ENCODE results near the gene GIPC1.

The GIPC1 gene

GRCh38 chr19:14475251-14476073, 20.5 kb downstream of the GIPC1 start, which contains the start of gene PTGER1:
PTGER1 (minus strand) TSS chr19:14475354; CDS start chr19:14474320, 1,034 bp downstream.
- Histone ChIP-seq H3K4me3 (ENCODE audit: extremely low read depth, insufficient read depth, low read length, poor library complexity, severe bottlenecking) (no peak within 1 kb of the TSS), H3K9me3 (ENCODE audit: control insufficient read depth, low read length) (no peaks in the 10 kb centered on the region), H3K36me3 (ENCODE audit: control insufficient read depth, insufficient read depth, low read length) (peaks cover 27% of the 10 kb centered on the region), H3K27ac (ENCODE audit: low read depth, low read length, severe bottlenecking) (peak within 1 kb of the TSS; percentile 29), H3K4me1 (ENCODE audit: control insufficient read depth, insufficient read depth, low read length, poor library complexity, severe bottlenecking) (peaks cover 25% of the 10 kb centered on the region)
- 47% methylated on average over 19 to 24 of the region's 33 CpGs for WGBS, 2 experiments (ENCODE audit: insufficient coverage in 2 of 2)

GRCh38 chr19:14474827-14475226, 21.1 kb downstream of the GIPC1 start:
- WGBS, 2 experiments (ENCODE audit: insufficient coverage in 2 of 2): 84 to 87% methylated on average over 6 to 8 of the region's 12 CpGs
- Histone ChIP-seq H3K27ac (ENCODE audit: low read depth, low read length, severe bottlenecking) (no peak overlapping the region), H3K9me3 (ENCODE audit: control insufficient read depth, low read length) (no peaks in the 10 kb centered on the region), H3K36me3 (ENCODE audit: control insufficient read depth, insufficient read depth, low read length) (peaks cover 27% of the 10 kb centered on the region), H3K4me1 (ENCODE audit: control insufficient read depth, insufficient read depth, low read length, poor library complexity, severe bottlenecking) (peaks cover 24% of the 10 kb centered on the region), H3K4me3 (ENCODE audit: extremely low read depth, insufficient read depth, low read length, poor library complexity, severe bottlenecking) (no peak overlapping the region)

DNA sequence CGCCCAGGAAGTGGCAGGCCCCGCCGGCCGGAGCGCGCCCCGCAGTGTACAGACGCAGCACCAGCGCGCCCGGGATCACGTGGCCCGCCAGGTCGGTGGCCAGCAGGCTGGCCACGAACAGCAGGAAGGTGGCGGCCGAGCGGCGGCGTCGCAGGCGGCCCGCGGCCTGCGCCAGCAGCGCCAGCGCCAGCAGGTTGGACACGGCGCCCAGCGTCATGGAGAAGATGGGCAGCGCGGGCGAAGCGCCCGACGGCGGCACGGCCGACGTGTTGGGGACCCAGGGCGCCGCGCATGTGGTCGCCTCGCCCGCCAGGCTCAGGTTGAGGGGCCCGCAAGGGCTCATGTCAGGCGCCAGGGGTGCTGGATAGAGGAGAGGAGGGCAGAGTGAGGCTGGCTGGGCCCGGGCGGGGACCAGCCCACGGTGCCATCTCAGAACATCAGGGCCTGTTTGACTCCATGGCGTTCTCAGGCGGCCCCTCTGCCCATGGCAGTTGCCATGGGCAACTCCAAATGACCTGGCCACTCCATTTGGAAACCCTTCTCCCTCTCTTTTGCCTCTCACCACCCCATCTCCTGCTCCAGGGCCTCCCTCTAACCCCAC, 21.8 kb downstream of the GIPC1 start:
- Histone ChIP-seq H3K9me3 (ENCODE audit: control insufficient read depth, low read length) (no peaks in the 10 kb centered on the region), H3K4me1 (ENCODE audit: control insufficient read depth, insufficient read depth, low read length, poor library complexity, severe bottlenecking) (peaks cover 24% of the 10 kb centered on the region), H3K36me3 (ENCODE audit: control insufficient read depth, insufficient read depth, low read length) (peaks cover 28% of the 10 kb centered on the region), H3K4me3 (ENCODE audit: extremely low read depth, insufficient read depth, low read length, poor library complexity, severe bottlenecking) (no peak overlapping the region), H3K27ac (ENCODE audit: low read depth, low read length, severe bottlenecking) (no peak overlapping the region)
- 96 to 97% methylated on average over 53 of the region's 53 CpGs for WGBS, 2 experiments (ENCODE audit: insufficient coverage in 2 of 2)

- H3K27ac ChIP-seq (ENCODE audit: low read depth, low read length, severe bottlenecking): no peak overlapping the region
- no peak overlapping the region for H3K4me3 ChIP-seq (ENCODE audit: extremely low read depth, insufficient read depth, low read length, poor library complexity, severe bottlenecking)
- peaks cover 24% of the 10 kb centered on the region for H3K4me1 ChIP-seq (ENCODE audit: control insufficient read depth, insufficient read depth, low read length, poor library complexity, severe bottlenecking)
- 93 to 96% methylated on average over 95 to 96 of the region's 97 CpGs for WGBS, 2 experiments (ENCODE audit: insufficient coverage in 2 of 2)
- H3K36me3 ChIP-seq (ENCODE audit: control insufficient read depth, insufficient read depth, low read length): peaks cover 27% of the 10 kb centered on the region
- H3K9me3 ChIP-seq (ENCODE audit: control insufficient read depth, low read length): no peaks in the 10 kb centered on the region
Observed at GRCh38 chr19:14473073-14473977, 22.6 kb downstream of the GIPC1 start.

DNA sequence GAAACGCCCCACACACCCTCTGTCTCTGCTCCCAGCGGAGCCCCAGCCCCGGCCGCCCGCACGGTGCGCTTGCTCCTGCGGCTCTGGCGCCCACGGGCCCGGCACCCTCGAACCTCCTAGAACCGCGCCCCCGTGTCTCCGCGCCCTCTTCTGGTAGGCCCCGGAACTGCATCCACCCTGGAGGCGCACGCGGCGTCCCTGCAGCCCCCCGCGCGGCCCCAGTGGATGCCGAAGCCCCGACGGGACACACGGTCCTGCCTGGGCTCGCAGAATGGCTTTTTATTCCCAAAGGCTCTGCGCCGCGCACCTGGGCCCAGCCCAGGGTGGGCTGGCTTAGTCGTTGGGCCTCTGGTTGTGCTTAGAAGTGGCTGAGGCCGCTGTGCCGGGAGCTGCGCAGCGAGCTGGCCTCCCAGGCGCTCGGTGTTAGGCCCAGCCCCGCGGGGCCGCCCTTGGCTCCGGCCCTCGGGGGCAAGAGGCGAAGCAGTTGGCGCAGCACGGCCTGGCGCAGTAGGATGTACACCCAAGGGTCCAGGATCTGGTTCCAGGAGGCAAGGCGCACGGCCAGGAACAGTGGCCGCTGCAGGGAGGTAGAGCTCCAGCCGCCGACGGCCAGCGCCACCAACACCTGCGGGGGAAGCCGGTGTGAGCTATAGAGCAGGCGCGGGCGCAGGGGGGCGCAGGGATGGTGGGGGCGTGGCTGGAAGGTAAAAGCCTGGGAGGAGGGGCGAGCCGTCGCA, 23.6 kb downstream of the GIPC1 start:
- H3K4me3 ChIP-seq (ENCODE audit: extremely low read depth, insufficient read depth, low read length, poor library complexity, severe bottlenecking): peak overlapping the region; percentile 14
- 19 to 21% methylated on average over 55 to 65 of the region's 66 CpGs for WGBS, 2 experiments (ENCODE audit: insufficient coverage in 2 of 2)

DNA sequence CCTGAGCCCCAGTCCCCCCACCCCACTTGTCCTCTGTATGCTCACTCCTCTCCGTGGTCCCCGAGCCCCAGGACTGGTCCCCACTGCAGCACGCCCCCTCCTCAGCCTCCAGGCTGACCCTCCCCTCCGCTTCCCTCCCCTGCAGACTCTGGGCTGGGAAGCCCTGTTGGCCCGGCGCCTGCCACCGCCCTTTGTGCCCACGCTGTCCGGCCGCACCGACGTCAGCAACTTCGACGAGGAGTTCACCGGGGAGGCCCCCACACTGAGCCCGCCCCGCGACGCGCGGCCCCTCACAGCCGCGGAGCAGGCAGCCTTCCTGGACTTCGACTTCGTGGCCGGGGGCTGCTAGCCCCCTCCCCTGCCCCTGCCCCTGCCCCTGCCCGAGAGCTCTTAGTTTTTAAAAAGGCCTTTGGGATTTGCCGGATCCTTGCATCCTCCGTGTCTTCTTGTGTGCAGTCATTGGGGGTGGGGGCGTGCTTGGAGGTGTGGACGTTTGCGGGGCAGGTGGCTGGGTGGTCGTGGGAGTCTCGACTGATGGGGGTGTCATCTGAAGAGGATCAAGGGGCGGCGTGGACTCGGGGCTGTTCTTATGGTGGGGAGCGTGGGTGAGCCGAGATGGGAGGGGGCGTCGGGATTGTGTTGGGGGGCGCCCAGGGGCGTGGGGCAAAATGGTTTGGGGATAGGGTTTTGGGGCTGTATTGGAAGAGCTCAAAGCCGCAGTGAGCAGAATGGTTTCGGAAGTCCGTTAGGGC, 24.3 kb downstream of the GIPC1 start:
- 87 to 91% methylated on average over 22 to 29 of the region's 46 CpGs for WGBS, 2 experiments (ENCODE audit: insufficient coverage in 2 of 2)
- H3K36me3 ChIP-seq (ENCODE audit: control insufficient read depth, insufficient read depth, low read length): peaks cover 26% of the 10 kb centered on the region
- H3K27ac ChIP-seq (ENCODE audit: low read depth, low read length, severe bottlenecking): no peak overlapping the region
- peaks cover 18% of the 10 kb centered on the region for H3K4me1 ChIP-seq (ENCODE audit: control insufficient read depth, insufficient read depth, low read length, poor library complexity, severe bottlenecking)
- no peak overlapping the region for H3K4me3 ChIP-seq (ENCODE audit: extremely low read depth, insufficient read depth, low read length, poor library complexity, severe bottlenecking)
- H3K9me3 ChIP-seq (ENCODE audit: control insufficient read depth, low read length): no peaks in the 10 kb centered on the region

More for the DNA sequence above, 23.6 kb downstream of the GIPC1 start:
- H3K27ac ChIP-seq (ENCODE audit: low read depth, low read length, severe bottlenecking): no peak overlapping the region
- H3K36me3 ChIP-seq (ENCODE audit: control insufficient read depth, insufficient read depth, low read length): peaks cover 27% of the 10 kb centered on the region
- no peaks in the 10 kb centered on the region for H3K9me3 ChIP-seq (ENCODE audit: control insufficient read depth, low read length)
- peaks cover 24% of the 10 kb centered on the region for H3K4me1 ChIP-seq (ENCODE audit: control insufficient read depth, insufficient read depth, low read length, poor library complexity, severe bottlenecking)

DNA sequence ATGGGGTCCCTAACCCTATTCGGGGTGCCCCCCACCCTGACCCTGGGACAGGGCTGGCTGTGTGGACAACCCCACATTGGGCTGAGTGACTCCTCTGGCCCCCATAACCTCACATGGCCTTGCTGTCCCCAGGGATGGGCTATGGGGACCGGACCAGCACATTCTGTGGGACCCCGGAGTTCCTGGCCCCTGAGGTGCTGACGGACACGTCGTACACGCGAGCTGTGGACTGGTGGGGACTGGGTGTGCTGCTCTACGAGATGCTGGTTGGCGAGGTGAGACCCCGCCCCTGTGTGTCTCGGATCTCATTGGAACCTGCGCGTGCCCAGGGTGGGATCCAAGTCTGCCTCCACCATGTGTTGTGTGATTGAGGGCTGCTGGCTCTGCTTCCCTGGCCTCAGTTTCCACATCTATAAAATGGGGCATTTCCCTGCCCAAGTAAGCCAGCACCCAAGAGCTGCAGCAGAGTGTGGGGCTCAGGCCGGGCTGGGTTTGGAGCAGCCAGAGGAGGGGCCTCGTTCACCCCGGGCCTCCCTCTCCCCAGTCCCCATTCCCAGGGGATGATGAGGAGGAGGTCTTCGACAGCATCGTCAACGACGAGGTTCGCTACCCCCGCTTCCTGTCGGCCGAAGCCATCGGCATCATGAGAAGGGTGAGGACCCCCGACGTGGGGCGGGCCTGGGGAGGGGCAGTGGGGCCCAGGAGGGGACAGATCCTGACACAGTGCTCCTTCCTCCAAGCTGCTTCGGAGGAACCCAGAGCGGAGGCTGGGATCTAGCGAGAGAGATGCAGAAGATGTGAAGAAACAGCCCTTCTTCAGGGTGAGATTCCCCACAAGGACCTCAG, 25.7 kb downstream of the GIPC1 start:
- no peaks in the 10 kb centered on the region for H3K9me3 ChIP-seq (ENCODE audit: control insufficient read depth, low read length)
- no peak overlapping the region for H3K27ac ChIP-seq (ENCODE audit: low read depth, low read length, severe bottlenecking)
- H3K4me3 ChIP-seq (ENCODE audit: extremely low read depth, insufficient read depth, low read length, poor library complexity, severe bottlenecking): no peak overlapping the region
- peaks cover 6% of the 10 kb centered on the region for H3K4me1 ChIP-seq (ENCODE audit: control insufficient read depth, insufficient read depth, low read length, poor library complexity, severe bottlenecking)
- 93 to 95% methylated on average over 16 to 28 of the region's 32 CpGs for WGBS, 2 experiments (ENCODE audit: insufficient coverage in 2 of 2)
- H3K36me3 ChIP-seq (ENCODE audit: control insufficient read depth, insufficient read depth, low read length): peaks cover 38% of the 10 kb centered on the region

DNA sequence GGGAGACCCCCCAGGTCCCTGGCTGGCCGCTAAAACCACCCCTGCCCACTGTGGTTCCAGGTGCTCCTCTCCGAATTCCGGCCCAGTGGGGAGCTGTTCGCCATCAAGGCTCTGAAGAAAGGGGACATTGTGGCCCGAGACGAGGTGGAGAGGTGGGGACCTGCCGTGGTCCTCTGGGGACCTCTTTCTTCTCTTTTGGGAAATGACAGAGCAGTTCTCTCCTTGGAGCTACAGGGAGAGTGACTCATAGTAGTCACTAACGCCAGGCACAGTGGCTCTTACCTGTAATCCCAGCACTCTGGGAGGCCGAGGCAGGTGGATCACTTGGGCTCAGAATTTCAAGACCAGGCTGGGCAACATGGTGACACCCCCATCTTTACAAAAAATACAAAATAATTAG, 28.1 kb downstream of the GIPC1 start:
- 86 to 92% methylated on average over 8 of the region's 9 CpGs for WGBS, 2 experiments (ENCODE audit: insufficient coverage in 2 of 2)
- Histone ChIP-seq H3K4me1 (ENCODE audit: control insufficient read depth, insufficient read depth, low read length, poor library complexity, severe bottlenecking) (no peaks in the 10 kb centered on the region), H3K4me3 (ENCODE audit: extremely low read depth, insufficient read depth, low read length, poor library complexity, severe bottlenecking) (no peak overlapping the region), H3K9me3 (ENCODE audit: control insufficient read depth, low read length) (no peaks in the 10 kb centered on the region), H3K27ac (ENCODE audit: low read depth, low read length, severe bottlenecking) (no peak overlapping the region), H3K36me3 (ENCODE audit: control insufficient read depth, insufficient read depth, low read length) (peaks cover 42% of the 10 kb centered on the region)

DNA sequence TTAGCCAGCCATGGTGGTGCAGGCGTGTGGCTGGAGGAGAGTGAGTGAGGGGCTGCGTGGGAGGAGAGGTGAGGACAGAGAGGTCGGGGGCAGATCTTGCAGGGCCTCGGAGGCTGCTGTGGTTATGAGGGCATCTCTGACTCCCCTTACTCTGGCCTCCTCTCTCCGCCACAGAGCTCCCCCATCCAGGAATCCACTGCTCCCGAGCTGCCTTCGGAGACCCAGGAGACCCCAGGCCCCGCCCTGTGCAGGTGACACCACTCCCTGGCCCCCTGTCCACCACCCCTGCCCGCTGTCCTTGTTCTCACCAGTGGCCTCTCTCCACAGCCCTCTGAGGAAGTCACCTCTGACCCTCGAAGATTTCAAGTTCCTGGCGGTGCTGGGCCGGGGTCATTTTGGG, 28.5 kb downstream of the GIPC1 start:
- Histone ChIP-seq H3K4me1 (ENCODE audit: control insufficient read depth, insufficient read depth, low read length, poor library complexity, severe bottlenecking) (no peaks in the 10 kb centered on the region), H3K4me3 (ENCODE audit: extremely low read depth, insufficient read depth, low read length, poor library complexity, severe bottlenecking) (no peak overlapping the region), H3K36me3 (ENCODE audit: control insufficient read depth, insufficient read depth, low read length) (peaks cover 42% of the 10 kb centered on the region), H3K9me3 (ENCODE audit: control insufficient read depth, low read length) (no peaks in the 10 kb centered on the region), H3K27ac (ENCODE audit: low read depth, low read length, severe bottlenecking) (no peak overlapping the region)
- 92 to 98% methylated on average over 4 of the region's 12 CpGs for WGBS, 2 experiments (ENCODE audit: insufficient coverage in 2 of 2)

Measured in mesodermal cell (in vitro differentiated cells).